HG03108 (cell line): ENCODE results near the gene CHMP4A.
A peak's percentile ranks its signal among the peaks of the same experiment; 100 is the strongest.
"Not testable (repeated sequence)": the region's sequence is repeated elsewhere in the genome, so short reads cannot be mapped to it uniquely, and the experiment has no call there.

ENCODE experiments used
- ATAC-seq: cut with Tn5 transposase; IDR thresholded peaks from one replicate; pipeline ENCODE4 v1.9.1; 2021; ENCODE audit warnings: moderate library complexity; ENCODE audit not compliant: unreplicated experiment

CHMP4A gene

GRCh38 chr14:24231263-24232120 is 18.2 kb upstream of the CHMP4A start:
- ATAC-seq, result no peak

DNA sequence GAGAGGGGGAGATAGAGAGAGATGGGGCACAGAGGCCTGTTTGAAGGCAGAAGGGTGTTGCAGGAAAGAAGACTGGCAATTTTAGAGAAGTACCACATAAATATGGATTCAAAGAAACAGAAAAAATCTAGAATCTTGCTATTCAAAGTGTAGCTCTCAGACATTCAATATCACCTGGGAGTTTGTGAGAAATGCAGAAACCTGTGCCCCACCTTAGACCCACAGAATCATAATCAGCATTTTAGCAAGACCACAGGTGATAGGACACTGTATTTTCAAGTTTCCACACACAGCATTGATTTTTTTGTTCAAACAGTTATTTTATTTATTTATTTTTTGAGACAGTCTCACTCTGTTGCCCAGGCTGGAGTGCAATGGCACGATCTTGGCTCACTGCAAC is 15.6 kb upstream of the CHMP4A start:
- ATAC-seq, result no peak

- no peak for ATAC-seq
Measured at GRCh38 chr14:24226473-24226872, 13.2 kb upstream of the CHMP4A start.

DNA sequence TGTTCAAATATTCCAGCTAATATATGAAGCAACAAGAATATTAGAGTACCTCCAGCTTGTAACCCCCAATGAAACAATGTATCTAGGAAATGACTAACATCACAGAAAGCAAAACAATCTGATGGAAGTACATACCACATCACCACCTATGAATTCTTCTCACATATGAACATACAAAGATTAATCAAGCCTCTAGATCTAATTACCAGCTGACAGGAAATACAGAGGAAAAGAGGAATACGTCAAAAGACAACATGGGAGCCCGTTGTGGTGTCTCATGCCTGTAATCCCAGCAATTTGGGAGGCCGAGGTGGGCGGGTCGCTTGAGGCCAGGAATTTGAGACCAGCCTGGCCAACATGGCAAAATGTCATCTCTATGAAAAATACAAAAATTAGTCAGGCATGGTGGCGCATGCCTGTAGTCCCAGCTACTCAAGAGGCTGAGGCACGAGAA is 11.4 kb upstream of the CHMP4A start:
- ATAC-seq, result no peak

DNA sequence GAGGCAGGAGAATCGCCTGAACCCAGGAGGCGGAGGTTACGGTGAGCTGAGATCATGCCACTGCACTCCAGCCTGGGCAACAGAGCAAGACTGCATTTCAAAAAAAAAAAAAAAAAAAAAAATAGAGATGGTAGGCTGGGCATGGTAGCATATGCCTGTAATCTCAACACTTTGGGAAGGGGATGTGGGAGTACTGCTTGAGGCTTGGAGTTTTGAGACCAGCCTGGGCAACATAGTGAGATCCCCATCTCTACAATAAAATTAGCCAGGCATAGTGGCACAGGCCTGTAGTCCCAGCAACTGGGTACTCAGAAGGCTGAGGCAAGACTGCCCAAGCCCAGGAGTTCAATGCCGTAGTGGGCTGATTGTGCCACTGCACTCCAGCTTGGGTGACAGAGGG is 9.7 kb upstream of the CHMP4A start:
- ATAC-seq, result not testable (repeated sequence)

DNA sequence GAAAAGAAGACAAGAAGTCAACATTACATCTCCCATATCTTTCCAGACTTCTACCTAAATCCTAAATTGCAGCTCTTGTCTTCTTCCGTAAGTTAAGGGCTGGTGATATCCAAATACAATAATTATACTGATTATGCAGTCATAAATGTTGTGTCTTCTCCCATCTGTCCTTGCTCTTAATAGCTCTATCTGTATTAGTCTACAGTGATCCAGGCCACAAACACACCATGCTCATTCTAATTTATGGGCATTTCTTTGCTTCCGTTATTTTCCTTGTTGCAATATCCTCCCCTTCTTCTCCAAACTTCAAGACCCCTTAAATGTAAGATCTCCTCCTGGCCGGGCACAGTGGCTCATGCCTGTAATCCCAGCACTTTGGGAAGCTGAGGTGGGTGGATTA is 6.2 kb upstream of the CHMP4A start:
- no peak for ATAC-seq

DNA sequence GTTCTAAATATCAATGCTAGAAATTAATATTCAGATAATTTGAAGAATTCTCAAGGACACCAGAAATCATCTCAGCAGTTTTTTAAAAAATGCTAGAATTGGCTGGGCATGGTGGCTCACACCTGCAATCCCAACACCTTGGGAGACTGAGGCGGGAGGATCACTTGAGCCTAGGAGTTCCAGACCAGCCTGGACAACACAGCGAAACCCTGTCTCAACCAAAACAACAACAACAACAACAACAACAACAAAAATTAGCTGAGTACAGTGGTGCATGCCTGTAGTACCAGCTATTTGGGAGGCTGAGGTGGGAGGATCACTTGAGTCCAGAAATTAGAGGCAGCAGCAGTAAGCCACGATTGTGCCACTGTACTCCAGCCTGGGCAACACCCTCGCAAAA is 5.8 kb upstream of the CHMP4A start:
- ATAC-seq, result no peak

GRCh38 chr14:24216876-24217275 is 3.6 kb upstream of the CHMP4A start:
- not testable (repeated sequence) for ATAC-seq

DNA sequence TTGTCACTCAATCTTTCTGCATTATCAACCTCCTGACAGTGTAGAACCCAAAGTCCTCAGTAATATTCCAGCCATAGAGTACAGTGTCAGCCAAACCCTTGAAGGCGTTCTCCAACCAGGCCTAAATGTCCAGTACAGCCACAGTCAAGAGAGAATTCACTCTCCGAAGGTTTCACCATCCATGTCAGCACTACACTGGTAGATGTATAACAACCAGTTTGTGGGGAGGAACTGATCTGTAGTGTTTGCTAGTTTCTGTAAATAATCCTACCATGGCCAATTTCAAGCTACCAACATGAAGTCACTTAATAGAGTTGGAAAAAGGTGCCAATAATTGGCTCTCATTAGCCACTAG is 3.0 kb upstream of the CHMP4A start:
- ATAC-seq, result no peak

DNA sequence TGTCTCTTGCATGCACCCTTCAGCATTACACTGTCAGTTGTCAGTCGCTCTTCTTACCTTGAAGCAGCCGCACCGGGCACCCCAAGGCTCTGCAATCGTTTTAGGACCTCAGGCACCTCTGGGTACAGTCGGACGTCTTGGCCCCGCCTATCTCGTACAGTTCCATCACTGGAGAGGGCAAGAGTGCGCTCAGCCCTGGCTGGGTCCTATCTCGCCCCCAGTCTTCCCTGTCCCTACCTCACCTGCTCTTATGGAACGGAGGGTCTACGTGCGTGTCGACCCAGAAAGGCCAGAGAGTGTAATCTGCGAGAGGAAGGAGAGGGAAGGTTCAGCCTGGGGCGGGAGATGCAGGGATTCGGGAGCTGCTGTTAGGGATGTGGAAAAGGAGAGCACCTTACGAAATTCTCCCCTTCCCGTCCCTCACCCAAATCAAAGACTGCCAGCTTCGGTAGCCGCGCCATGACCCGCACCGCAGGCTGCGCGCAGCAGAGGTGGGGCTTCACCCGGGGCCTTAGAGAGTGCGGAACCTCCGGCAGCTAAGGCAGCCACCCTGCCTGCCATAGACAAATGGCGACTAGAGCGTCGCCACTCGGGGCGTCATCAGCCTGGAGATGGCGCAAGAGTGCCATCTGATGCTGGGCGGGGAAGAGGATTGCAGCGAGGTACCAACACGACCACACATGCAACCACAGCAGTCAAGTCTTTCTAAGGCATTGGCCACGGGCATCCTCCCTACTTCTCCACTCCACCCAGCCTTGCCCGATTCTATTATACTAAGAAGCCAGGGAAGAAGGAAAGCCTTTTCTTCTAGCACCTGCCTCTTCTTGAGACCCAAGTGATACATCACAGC is 2.4 kb upstream of the CHMP4A start, which contains the start of gene MDP1:
MDP1 (minus strand) TSS at position 572 of the 850 bp plus-strand sequence; CDS start at position 461, 111 bp downstream.
- peak; percentile 62 for ATAC-seq

- ATAC-seq, result no peak
Measured at GRCh38 chr14:24213866-24214662, 776 bp upstream of the CHMP4A start.

GRCh38 chr14:24211311-24211710 is 2.0 kb downstream of the CHMP4A start:
- no peak for ATAC-seq

GRCh38 chr14:24207625-24208024 is 5.7 kb downstream of the CHMP4A start:
- ATAC-seq, result no peak

- ATAC-seq, result no peak
Measured at GRCh38 chr14:24207104-24207551, 6.2 kb downstream of the CHMP4A start.

- no peak for ATAC-seq
Measured at GRCh38 chr14:24206260-24207103, 6.8 kb downstream of the CHMP4A start.

- no peak for ATAC-seq
Measured at GRCh38 chr14:24204163-24205146, 8.8 kb downstream of the CHMP4A start.

- ATAC-seq, result not testable (repeated sequence)
Measured at GRCh38 chr14:24203249-24203886, 9.9 kb downstream of the CHMP4A start.

- not testable (repeated sequence) for ATAC-seq
Measured at GRCh38 chr14:24202538-24202937, 10.8 kb downstream of the CHMP4A start.
